CD4-positive, alpha-beta T cell treated with Interleukin-15 for 1 hour (primary cell): ENCODE measurements around the gene PAMR1.
"Not testable (repeated sequence)": the region's sequence is repeated elsewhere in the genome, so short reads cannot be mapped to it uniquely, and the experiment has no call there.

Experiments
- DNase-seq: peaks from one replicate; pipeline ENCODE4 v3.0.0-alpha.2; 2020

Gene PAMR1

DNA sequence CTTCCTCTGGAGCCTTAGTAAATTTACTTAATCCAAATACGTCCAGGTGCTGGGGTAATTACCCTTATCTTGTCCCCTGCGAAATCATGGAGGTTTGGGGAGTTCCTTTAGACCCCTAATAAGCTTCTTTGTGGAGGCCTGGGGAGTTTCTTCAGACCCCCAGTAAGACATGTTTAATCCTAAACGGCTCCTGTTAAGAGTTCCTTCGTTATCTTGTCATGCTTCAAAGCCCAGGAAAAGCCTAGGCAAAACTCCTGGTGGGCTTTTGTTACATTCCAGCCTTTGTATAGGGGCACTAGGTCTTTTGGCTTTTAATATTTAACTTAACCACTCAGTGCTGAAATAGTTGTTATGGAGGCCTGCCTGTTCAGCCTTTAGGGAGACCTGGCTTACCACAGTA is 18.1 kb upstream of the PAMR1 start:
- DNase-seq, result no peak

GRCh38 chr11:35541621-35542375 is 16.4 kb upstream of the PAMR1 start:
- DNase-seq, result no peak

GRCh38 chr11:35540526-35540925 is 15.1 kb upstream of the PAMR1 start:
- no peak for DNase-seq

GRCh38 chr11:35539781-35540281 is 14.4 kb upstream of the PAMR1 start:
- no peak for DNase-seq

- no peak for DNase-seq
Measured at GRCh38 chr11:35539256-35539655, 13.8 kb upstream of the PAMR1 start.

- DNase-seq, result no peak
Measured at GRCh38 chr11:35536470-35536869, 11.1 kb upstream of the PAMR1 start.

GRCh38 chr11:35531246-35531645 is 5.8 kb upstream of the PAMR1 start:
- DNase-seq, result no peak

DNA sequence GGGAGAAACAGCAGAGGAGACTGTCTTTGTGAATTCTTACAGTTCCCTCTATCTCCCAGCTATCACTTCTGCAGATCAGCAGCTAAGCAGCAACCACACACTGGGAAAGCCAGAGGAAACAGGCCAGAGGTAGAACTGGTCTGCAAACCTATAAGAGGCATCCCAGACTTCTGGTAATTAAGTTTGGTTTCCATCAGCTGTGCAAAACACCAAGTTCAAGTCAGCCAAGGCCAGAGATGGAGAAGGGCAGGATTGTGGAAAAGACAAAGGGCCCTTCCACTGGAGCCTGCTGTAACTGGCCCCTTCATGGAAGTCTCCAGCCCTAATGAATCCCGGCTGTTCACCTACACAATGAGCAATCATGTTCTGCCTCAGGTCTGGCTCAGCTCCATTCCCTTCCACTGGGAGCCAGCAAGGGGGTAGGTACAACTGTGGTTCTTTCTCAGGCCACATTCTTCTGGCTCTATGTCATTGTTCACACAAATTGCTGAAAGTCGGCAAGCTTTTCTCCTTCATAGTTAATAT is 4.6 kb upstream of the PAMR1 start:
- DNase-seq, result no peak

DNA sequence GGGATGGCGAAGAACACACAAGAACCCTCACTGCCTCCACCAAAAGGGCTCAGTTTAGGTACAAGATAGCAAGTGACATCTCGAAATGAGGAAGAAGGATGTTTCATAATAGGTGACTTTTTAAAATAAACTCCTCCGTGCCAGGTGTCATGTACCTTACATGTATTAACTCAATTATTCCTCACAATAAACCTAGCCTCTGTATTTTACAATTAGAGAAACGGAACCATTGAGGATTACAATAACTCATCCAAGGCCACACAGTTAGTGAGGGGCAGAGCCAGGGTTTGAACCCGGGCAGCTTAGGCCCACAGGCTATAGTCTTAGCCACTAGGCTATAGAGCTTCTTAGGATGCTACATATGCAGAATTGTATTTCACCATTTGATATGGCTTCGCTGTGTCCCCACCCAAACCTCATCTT is 965 bp upstream of the PAMR1 start:
- DNase-seq, result no peak

- no peak for DNase-seq
Measured at GRCh38 chr11:35524780-35525179, 636 bp downstream of the PAMR1 start.

DNA sequence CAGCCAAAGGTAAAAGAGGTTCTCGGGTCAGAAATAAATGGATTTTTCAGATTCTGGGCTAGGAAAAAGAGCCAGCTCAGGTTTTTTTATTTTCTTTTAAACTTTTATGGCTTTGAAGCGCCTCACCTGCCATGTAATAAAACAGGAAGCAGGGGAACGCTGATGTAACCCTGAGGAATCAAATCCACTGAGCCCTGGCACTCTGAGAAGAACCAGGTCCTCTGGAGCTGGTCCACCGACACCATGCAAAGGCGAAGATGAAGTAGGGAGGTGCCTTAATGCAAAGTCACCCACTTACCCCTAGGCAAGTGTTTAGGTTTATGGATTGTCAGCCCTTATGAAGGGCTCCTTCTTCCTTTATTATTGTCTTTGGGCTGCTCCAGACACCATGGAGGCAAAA is 1.6 kb downstream of the PAMR1 start:
- DNase-seq, result no peak

- DNase-seq, result no peak
Measured at GRCh38 chr11:35523331-35523768, 2.1 kb downstream of the PAMR1 start.

DNA sequence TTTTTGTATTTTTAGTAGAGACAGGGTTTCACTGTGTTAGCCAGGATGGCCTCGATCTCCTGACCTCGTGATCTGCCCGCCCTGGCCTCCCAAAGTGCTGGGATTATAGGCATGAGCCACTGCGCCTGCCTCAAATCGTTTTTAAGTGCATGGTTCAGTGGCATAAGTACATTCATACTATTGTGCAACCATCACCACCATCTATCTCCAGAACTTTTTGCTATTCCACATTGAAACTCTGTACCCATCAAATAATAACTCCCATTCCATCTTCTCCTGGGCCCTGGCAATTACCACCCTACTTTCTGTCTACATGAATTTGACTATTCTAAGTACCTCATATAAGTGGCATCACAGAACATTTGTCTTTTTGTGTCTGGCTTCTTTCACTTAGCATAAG is 3.3 kb downstream of the PAMR1 start:
- DNase-seq, result not testable (repeated sequence)

- DNase-seq, result no peak
Measured at GRCh38 chr11:35520376-35520775, 5.0 kb downstream of the PAMR1 start.

DNA sequence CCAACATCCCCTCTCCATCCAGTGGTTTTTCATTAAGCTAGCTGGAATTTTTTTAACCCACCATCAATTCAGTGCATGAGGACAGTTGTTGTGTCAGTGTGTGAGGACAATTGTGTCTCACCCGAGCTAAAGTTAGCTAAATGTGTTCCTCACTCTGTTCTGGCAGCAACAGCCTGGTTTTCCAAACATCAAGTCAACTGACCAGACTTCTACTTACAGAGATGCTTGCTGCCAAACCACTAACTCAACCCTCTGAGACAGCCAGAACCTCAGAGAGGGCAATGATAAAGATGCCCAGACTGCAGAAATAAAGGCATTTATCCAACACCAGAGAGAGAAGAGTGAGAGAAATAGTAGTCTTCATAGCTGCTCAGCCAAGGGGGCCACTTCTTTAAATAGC is 6.7 kb downstream of the PAMR1 start:
- no peak for DNase-seq

- no peak for DNase-seq
Measured at GRCh38 chr11:35517481-35517880, 7.9 kb downstream of the PAMR1 start.

DNA sequence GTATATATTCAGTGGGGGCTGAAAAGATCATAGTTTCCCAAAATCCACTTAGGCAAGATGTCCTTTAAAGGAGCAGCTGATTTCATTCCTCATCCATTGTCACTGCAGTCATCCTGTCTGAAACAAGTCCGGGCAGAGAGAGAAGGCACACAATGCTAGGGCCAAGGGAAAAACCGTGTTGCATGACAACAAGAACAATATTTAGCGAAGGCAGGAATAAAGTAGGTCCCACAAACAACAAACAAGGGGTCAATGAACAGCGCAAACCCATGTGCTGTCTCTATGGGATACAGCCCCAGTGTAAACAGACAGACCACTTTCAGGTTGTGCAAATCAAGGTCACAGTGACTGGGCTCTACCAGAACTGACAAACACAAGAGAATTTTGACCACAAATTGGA is 9.0 kb downstream of the PAMR1 start:
- DNase-seq, result no peak

DNA sequence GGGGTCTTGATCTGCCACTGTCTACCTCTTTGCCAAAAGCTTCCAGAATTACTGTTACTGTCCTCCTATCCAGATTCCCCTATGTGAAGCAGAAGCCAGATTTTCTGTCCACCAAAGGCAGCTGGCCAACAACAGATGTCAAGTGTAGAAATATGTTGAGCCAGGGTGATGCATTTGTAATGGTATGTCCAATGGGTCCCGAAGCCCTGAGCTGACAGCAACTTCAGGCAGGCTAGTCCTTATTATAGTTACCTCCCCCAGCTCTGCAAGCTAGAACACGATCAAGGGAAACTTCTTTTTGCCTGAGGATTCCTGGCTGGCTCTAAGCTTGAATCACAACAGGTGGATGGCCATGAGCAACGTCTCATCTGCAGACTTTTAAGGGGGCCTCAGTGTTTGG is 10.2 kb downstream of the PAMR1 start:
- no peak for DNase-seq

DNA sequence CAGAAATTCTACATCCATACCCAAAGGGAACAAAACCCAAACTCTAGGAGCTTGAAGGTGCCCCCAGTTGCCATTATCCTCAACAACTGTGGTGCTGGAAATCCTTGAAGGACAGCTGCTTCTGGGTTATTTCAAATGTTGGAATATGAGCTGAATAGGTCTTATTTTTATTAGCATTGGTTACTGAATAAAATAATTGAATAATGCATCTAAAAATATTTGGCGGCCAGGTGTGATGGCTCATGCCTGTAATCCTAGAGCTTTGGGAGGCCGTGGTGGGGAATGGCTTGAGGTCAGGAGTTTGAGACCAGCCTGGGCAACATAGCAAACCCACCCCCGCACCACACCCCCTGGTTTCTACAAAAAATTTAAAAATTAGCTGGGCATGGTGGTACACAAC is 10.9 kb downstream of the PAMR1 start:
- no peak for DNase-seq

GRCh38 chr11:35511666-35512065 is 13.8 kb downstream of the PAMR1 start:
- no peak for DNase-seq

DNA sequence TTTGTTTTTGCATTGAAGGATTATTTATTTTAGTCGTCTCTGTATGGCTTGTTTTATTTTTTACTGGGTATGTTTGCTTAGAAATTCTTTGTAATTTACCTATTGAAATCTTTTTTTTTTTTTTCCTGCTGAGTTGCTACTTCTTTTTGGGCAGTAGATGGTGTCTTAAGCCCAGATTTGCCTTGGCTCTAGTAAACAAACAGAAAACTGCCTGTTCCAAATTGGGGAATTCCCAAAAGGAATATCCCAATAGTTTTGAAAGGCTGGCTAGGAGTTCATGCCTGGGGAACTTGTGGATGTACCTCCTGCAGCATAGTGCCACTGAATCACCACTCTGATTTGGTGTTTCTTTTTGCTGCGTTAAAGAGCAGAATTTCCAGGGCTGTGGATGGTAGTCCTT is 17.7 kb downstream of the PAMR1 start:
- DNase-seq, result no peak

DNA sequence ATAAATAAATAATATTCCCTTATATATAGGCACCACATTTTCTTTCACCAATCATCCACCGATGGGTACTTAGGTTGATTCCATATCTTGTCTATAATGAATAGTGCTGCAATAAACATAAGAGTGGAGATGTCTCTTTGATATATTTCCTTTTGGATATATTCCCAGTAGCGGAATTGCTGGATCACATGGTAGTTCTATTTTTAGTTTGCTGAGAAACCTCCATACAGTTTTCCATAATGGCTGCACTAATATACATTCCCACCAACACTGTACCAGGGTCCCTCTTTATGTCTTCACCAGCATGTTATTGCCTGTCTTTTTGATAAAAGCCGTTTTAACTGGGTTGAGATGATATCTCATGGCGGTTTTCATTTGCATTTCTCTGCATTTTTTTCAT is 23.6 kb downstream of the PAMR1 start:
- no peak for DNase-seq

GRCh38 chr11:35500744-35501143 is 24.7 kb downstream of the PAMR1 start:
- DNase-seq, result no peak

DNA sequence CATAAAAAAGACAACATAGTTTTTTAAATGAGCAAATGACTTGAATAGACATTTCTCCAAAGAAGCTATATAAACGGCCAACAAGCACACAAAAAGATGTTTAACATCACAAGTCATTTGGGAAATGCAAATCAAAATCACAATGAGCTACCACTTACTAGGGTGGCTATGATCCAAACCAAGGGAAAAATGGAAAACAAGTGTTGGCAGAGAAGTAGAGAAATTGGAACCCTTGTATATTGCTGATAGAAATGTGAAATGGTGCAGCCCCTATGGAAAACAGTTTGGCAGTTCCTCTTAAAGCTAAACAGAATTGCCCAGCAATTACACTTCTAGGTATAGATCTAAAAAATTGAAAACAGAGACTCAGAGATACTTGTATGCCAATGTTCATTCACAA is 29.0 kb downstream of the PAMR1 start:
- DNase-seq, result no peak

GRCh38 chr11:35494957-35495490 is 30.4 kb downstream of the PAMR1 start:
- DNase-seq, result no peak
